BLaER1 treated with 17β-estradiol and CSF1 and Interleukin-3, amounts not matched to agents 10 nM and 100 nM (cell line): ENCODE results near the gene NPHP4.

Experiments
- H3K27ac ChIP-seq, 11 experiments: shearing (Covaris generic); formaldehyde crosslinking; 2 replicates each; pipeline ENCODE4 v1.8.1; 2022
- H3K27me3 ChIP-seq, 11 experiments: shearing (Covaris generic); formaldehyde crosslinking; 2 replicates each; pipeline ENCODE4 v1.8.1; 2022
- H3K36me3 ChIP-seq, 11 experiments: shearing (Covaris generic); formaldehyde crosslinking; 2 replicates each; pipeline ENCODE4 v1.8.1; 2022
- H3K4me1 ChIP-seq, 10 experiments: shearing (Covaris generic); formaldehyde crosslinking; 2 replicates each; pipeline ENCODE4 v1.8.1; 2022
- H3K4me2 ChIP-seq, 11 experiments: shearing (Covaris generic); formaldehyde crosslinking; 2 replicates each; pipeline ENCODE4 v1.8.1; 2022
- H3K4me3 ChIP-seq, 10 experiments: shearing (Covaris generic); formaldehyde crosslinking; 2 replicates each; pipeline ENCODE4 v1.8.1; 2022
- H3K9ac ChIP-seq, 11 experiments: shearing (Covaris generic); formaldehyde crosslinking; 2 replicates each; pipeline ENCODE4 v1.8.1; 2022
- H3K9me3 ChIP-seq, 11 experiments: shearing (Covaris generic); formaldehyde crosslinking; replicated peaks in 1 of 11; 2 replicates each; pipeline ENCODE4 v1.8.1; 2022
- H4K20me1 ChIP-seq, 11 experiments: shearing (Covaris generic); formaldehyde crosslinking; 2 replicates each; pipeline ENCODE4 v1.8.1; 2022
- Cebpa-rat ChIP-seq, 11 experiments: shearing (Covaris generic); IDR thresholded peaks; 2 replicates each; pipeline ENCODE4 v1.8.1; 2022

Gene NPHP4

GRCh38 chr1:5966543-5967205 is 25.6 kb downstream of the NPHP4 start:
- no peak for TF ChIP-seq Cebpa-rat (IDR thresholded peaks at IDR 0.05)
- Histone ChIP-seq H3K4me1 (peaks cover 0 to 14% (median 0%) of the 10 kb centered on the region in 10 experiments; a peak in 5 of 20 replicates), H3K9ac (no peak overlapping the region; a peak in 1 of 22 replicates), H3K27ac (no peak overlapping the region), H3K4me2 (no peak overlapping the region), H3K9me3 (no peaks in the 10 kb centered on the region), H4K20me1 (peaks cover 0 to 17% (median 0%) of the 10 kb centered on the region in 11 experiments; a peak in 4 of 22 replicates), H3K27me3 (no peaks in the 10 kb centered on the region), H3K4me3 (no peak overlapping the region), H3K36me3 (peaks cover 40 to 91% (median 64%) of the 10 kb centered on the region in 11 experiments)

- Histone ChIP-seq H3K36me3 (peaks cover 42 to 93% (median 68%) of the 10 kb centered on the region in 11 experiments), H3K9me3 (no peaks in the 10 kb centered on the region), H3K4me3 (no peak overlapping the region), H3K4me2 (no peak overlapping the region), H3K4me1 (peaks cover 0 to 14% (median 0%) of the 10 kb centered on the region in 10 experiments; a peak in 5 of 20 replicates), H3K27me3 (no peaks in the 10 kb centered on the region), H3K27ac (no peak overlapping the region), H4K20me1 (peaks cover 0 to 15% (median 0%) of the 10 kb centered on the region in 11 experiments; a peak in 4 of 22 replicates), H3K9ac (no peak overlapping the region)
- no peak for TF ChIP-seq Cebpa-rat (IDR thresholded peaks at IDR 0.05)
These were observed 26.6 kb downstream of the NPHP4 start for GRCh38 chr1:5965586-5966131.

- no peaks in the 10 kb centered on the region for H3K9me3 ChIP-seq
- no peak overlapping the region for H3K4me2 ChIP-seq
- peaks cover 0 to 21% (median 0%) of the 10 kb centered on the region in 11 experiments; a peak in 5 of 22 replicates for H4K20me1 ChIP-seq
- H3K4me1 ChIP-seq: 0 out of 20 replicates have a peak, but pooled peaks cover 0 to 4% (median 0%) of the 10 kb centered on the region in 10 experiments
- H3K27ac ChIP-seq: no peak overlapping the region
- no peak for TF ChIP-seq Cebpa-rat (IDR thresholded peaks at IDR 0.05)
- peaks cover 52 to 95% (median 78%) of the 10 kb centered on the region in 11 experiments for H3K36me3 ChIP-seq
- H3K4me3 ChIP-seq: no peak overlapping the region
- no peaks in the 10 kb centered on the region for H3K27me3 ChIP-seq
- no peak overlapping the region for H3K9ac ChIP-seq
These were observed 29.7 kb downstream of the NPHP4 start for GRCh38 chr1:5962265-5963105.

- Histone ChIP-seq H3K4me2 (no peak overlapping the region), H3K4me1 (no peaks in the 10 kb centered on the region), H3K9ac (no peak overlapping the region), H4K20me1 (peaks cover 0 to 27% (median 0%) of the 10 kb centered on the region in 11 experiments; a peak in 5 of 22 replicates), H3K4me3 (no peak overlapping the region), H3K9me3 (no peaks in the 10 kb centered on the region), H3K27ac (no peak overlapping the region), H3K36me3 (peaks cover 53 to 93% (median 78%) of the 10 kb centered on the region in 11 experiments), H3K27me3 (no peaks in the 10 kb centered on the region)
- TF ChIP-seq Cebpa-rat (IDR thresholded peaks at IDR 0.05): no peak
These were observed 30.6 kb downstream of the NPHP4 start for GRCh38 chr1:5961601-5962000.

GRCh38 chr1:5960336-5960735 is 31.9 kb downstream of the NPHP4 start:
- no peak overlapping the region for H3K4me3 ChIP-seq
- TF ChIP-seq Cebpa-rat (IDR thresholded peaks at IDR 0.05): no peak
- no peak overlapping the region for H3K27ac ChIP-seq
- no peaks in the 10 kb centered on the region for H3K27me3 ChIP-seq
- H4K20me1 ChIP-seq: peaks cover 0 to 33% (median 0%) of the 10 kb centered on the region in 11 experiments; a peak in 5 of 22 replicates
- no peak overlapping the region for H3K4me2 ChIP-seq
- H3K9me3 ChIP-seq: no peaks in the 10 kb centered on the region
- no peaks in the 10 kb centered on the region for H3K4me1 ChIP-seq
- no peak overlapping the region for H3K9ac ChIP-seq
- H3K36me3 ChIP-seq: peaks cover 57 to 94% (median 79%) of the 10 kb centered on the region in 11 experiments

GRCh38 chr1:5959667-5960230 is 32.5 kb downstream of the NPHP4 start:
- no peak overlapping the region for H3K4me2 ChIP-seq
- no peaks in the 10 kb centered on the region for H3K9me3 ChIP-seq
- TF ChIP-seq Cebpa-rat (IDR thresholded peaks at IDR 0.05): no peak
- no peaks in the 10 kb centered on the region for H3K27me3 ChIP-seq
- H3K4me1 ChIP-seq: peaks cover 0 to 4% (median 0%) of the 10 kb centered on the region in 10 experiments; a peak in 2 of 20 replicates
- no peak overlapping the region for H3K9ac ChIP-seq
- no peak overlapping the region for H3K4me3 ChIP-seq
- peaks cover 0 to 33% (median 0%) of the 10 kb centered on the region in 11 experiments; a peak in 5 of 22 replicates for H4K20me1 ChIP-seq
- H3K36me3 ChIP-seq: peaks cover 54 to 95% (median 80%) of the 10 kb centered on the region in 11 experiments
- H3K27ac ChIP-seq: no peak overlapping the region

- H3K9ac ChIP-seq: no peak overlapping the region
- peaks cover 0 to 5% (median 0%) of the 10 kb centered on the region in 10 experiments; a peak in 2 of 20 replicates for H3K4me1 ChIP-seq
- H3K9me3 ChIP-seq: no peaks in the 10 kb centered on the region
- H3K4me2 ChIP-seq: no peak overlapping the region
- no peaks in the 10 kb centered on the region for H3K27me3 ChIP-seq
- H4K20me1 ChIP-seq: peaks cover 0 to 33% (median 0%) of the 10 kb centered on the region in 11 experiments; a peak in 5 of 22 replicates
- H3K27ac ChIP-seq: no peak overlapping the region
- H3K36me3 ChIP-seq: peaks cover 54 to 100% (median 81%) of the 10 kb centered on the region in 11 experiments
- no peak for TF ChIP-seq Cebpa-rat (IDR thresholded peaks at IDR 0.05)
- H3K4me3 ChIP-seq: no peak overlapping the region
These were observed 33.1 kb downstream of the NPHP4 start for GRCh38 chr1:5959087-5959486.

- no peaks in the 10 kb centered on the region for H3K27me3 ChIP-seq
- peaks cover 61 to 95% (median 80%) of the 10 kb centered on the region in 11 experiments for H3K36me3 ChIP-seq
- no peak overlapping the region for H3K4me2 ChIP-seq
- no peak overlapping the region for H3K9ac ChIP-seq
- H3K9me3 ChIP-seq: no peaks in the 10 kb centered on the region
- H4K20me1 ChIP-seq: peaks cover 0 to 25% (median 0%) of the 10 kb centered on the region in 11 experiments; a peak in 4 of 22 replicates
- H3K4me1 ChIP-seq: peaks cover 0 to 6% (median 2%) of the 10 kb centered on the region in 10 experiments; a peak in 6 of 20 replicates
- H3K27ac ChIP-seq: no peak overlapping the region
- no peak for TF ChIP-seq Cebpa-rat (IDR thresholded peaks at IDR 0.05)
- no peak overlapping the region for H3K4me3 ChIP-seq
These were observed 36.0 kb downstream of the NPHP4 start for GRCh38 chr1:5956022-5956830.
